CD4-positive, alpha-beta T cell treated with Interleukin-12 subunit alpha and Interleukin-12 subunit beta, for 1 hour (primary cell): Measurements from ENCODE around the gene OTUD6A.
"Not testable (repeated sequence)": the region's sequence is repeated elsewhere in the genome, so short reads cannot be mapped to it uniquely, and the experiment has no call there.

Experiments
- DNase-seq: peaks from one replicate; pipeline ENCODE4 v3.0.0-alpha.2; 2020

The OTUD6A gene

DNA sequence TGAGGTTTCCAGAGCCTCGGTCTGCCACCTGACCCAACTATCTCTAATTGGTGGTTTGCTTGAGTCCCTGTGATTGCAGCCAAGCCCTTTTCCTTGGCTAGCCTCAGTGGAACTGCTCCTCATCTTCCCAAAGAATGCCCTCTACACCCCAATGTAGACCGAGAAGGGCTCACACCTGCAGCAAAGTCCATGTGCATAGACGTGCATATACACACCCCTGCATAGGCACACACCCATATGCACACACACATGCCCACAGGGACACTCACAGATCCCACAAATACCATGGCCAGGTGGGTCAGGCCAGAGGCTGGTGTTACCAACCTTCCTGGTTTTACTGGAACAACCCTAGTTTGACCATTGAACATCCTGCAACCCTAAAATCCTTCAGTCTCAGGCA, 12.9 kb upstream of the OTUD6A start:
- no peak for DNase-seq

- no peak for DNase-seq
Measured at GRCh38 chrX:70049925-70050324, 12.3 kb upstream of the OTUD6A start, which contains the start of gene AWAT2. Gene AWAT2 (minus strand): TSS chrX:70049938. CDS start chrX:70049932, 6 bp downstream.

GRCh38 chrX:70052895-70053615, 9.2 kb upstream of the OTUD6A start:
- no peak for DNase-seq

DNA sequence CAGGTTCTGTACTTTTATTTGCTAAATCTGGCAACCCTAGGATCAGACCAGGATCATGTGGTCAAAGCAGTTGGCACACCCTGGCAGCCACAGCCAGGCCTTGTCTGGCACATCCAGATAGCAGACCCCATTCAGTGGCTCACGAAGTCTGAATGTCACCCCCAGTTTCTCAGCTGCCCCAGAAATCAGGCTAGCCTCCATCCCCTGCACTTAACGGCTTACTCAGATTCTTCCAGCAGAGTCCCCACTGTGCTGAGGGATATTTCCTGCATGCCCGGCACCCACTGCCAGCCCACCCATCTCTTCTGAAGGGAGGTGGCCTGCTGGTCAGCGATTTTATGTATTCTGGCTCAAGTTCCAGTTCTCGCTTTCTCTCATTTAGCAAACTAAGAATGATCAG, 7.9 kb upstream of the OTUD6A start:
- DNase-seq, result no peak

- no peak for DNase-seq
Measured at GRCh38 chrX:70062961-70063550, 799 bp downstream of the OTUD6A start.

- DNase-seq, result no peak
Measured at GRCh38 chrX:70066646-70067045, 4.4 kb downstream of the OTUD6A start.

- DNase-seq, result no peak
Measured at GRCh38 chrX:70079297-70079696, 17.0 kb downstream of the OTUD6A start.

DNA sequence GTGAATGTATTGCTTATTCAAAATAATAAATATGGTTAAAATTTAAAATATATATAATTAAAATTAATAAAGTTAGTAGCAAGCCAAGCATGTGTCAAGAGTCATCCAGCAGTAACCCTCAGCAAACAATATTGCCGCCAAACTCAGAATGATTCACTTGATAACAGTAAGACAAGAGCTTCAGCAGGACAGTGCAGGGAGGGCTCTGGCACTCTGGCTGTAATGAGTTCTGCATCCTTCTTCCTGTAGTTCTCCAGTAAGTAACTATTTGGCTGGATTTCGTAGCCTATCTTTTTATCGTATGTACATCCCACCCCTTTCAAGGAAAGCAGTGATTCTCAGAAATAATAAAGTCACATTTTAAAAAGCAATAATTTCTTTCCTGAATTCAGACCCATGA, 17.6 kb downstream of the OTUD6A start:
- no peak for DNase-seq

- DNase-seq, result no peak
Measured at GRCh38 chrX:70082723-70083122, 20.5 kb downstream of the OTUD6A start.

DNA sequence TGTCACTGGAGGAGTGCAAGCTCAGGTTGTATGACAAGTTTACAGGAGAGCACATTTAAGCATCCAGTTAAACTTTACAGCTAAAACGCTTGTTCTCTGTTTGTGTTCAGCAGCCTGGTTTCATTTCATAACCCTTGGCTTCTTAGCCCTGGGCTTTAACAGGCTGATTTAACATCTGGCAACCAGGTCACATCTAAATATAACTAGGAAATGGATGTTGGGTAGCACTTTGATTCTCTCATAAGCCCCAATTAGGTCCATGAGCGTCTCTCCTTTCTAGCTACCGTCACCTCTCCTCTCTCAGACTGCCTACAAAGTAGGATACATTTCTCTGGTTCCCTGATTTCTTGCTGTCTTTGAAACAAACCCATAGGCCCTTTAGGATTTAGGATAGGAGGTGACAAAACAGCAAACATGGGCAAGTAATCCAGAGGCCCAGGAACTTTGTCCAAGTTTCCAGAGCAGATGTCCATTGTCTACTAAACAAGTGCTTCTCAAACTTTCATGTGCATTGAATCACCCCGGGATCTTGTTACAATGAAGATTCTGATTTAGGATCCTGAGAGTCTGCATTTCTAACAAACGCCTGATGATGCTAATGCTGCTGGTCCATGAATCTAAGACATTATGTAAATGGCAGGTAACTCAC, 22.5 kb downstream of the OTUD6A start:
- no peak for DNase-seq

GRCh38 chrX:70087857-70088630, 25.8 kb downstream of the OTUD6A start:
- no peak for DNase-seq

GRCh38 chrX:70088751-70089150, 26.5 kb downstream of the OTUD6A start:
- DNase-seq, result no peak

- DNase-seq, result no peak
Measured at GRCh38 chrX:70089604-70090297, 27.5 kb downstream of the OTUD6A start.

GRCh38 chrX:70092247-70092646, 30.0 kb downstream of the OTUD6A start:
- DNase-seq, result no peak

DNA sequence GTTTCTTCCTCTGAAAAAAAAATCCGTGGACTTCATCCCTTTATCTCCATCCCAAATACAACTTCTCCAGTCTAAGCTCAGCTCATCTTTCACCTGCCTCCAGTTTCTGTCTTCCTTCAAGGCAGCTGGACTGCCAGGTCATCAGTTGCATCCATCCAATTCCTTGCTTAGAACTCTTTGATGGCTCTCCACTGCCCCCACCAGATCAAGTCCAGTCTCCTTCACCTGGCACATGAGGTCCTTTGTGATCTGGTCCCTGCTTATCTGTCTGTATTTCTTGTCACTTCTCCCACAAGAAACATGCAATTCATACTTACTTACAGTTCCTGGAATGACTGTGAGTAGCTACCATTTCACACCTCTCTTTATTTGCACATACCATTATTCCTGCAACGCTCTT, 33.8 kb downstream of the OTUD6A start:
- no peak for DNase-seq

DNA sequence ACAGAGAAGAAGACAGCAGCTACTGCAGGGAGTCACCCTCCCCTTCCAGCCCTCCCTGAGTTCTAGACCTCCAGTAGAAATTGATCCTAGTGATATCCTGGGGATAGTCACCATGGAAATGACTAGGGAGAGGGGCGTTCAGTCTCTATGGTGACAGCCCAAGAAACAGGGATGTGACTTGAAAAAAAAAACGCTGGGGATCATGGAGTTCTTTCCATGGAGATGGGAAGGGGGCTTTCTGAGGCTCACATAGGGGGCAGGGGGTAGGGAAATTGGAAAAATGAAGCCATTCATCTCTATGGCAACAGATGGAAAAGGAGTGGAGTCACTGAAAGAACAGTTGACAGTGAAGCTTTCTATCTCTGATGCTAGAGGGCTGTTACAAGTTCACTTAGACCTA, 43.0 kb downstream of the OTUD6A start:
- no peak for DNase-seq

DNA sequence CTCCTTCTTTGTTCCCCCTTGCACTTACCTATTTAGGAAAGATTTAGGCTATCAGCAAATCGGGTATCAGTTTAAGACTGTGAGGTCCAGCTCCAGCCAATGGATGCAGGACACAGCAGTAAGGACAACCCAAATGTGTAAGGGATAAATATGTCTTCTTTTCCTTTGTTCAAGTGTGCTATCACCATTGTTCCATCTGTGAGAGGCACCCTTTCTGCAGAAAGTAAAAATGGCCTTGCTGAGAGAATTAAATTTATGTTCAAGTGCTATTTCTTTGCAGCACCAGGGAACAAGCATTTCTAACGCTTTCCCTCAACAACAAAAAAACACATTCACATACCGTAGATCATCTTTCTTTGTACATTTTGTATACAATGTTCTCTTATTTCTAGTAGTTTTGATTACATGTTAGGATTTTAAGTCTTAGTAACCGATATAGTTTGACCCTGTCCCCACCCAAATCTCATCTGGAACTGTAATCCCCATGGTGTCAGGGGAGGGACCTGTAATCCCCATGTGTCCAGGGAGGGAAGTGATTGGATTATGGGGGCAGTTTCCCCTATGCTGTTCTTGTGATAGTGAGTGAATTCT, 49.3 kb downstream of the OTUD6A start:
- DNase-seq, result not testable (repeated sequence)
